Liver (tissue), 3 donors: ENCODE measurements around the gene CDHR5.

Experiments used
- ATF3 ChIP-seq: IDR thresholded peaks from 2 replicates; pipeline ENCODE4 v1.6.1; 2016; ENCODE audit warnings: antibody characterized with exemption
- CTCF ChIP-seq: fragments of 150-350 bp; IDR thresholded peaks from 2 replicates; pipeline ENCODE4 v1.5.1; 2017; ENCODE audit warnings: improper control_type of control experiment, low read depth, low read length; ENCODE audit not compliant: missing input control
- GABPA ChIP-seq, 2 donors: IDR thresholded peaks in 1 of 2; conservative IDR thresholded peaks in 1 of 2; 2 replicates each; pipeline ENCODE4 v1.6.1; 2016; ENCODE audit warnings: antibody characterized with exemption in 2 of 2, mild to moderate bottlenecking in 1 of 2, moderate library complexity in 1 of 2
- JUND ChIP-seq, 2 donors: IDR thresholded peaks; 2 replicates each; pipeline ENCODE4 v1.6.1; 2016; ENCODE audit warnings: antibody characterized with exemption in 2 of 2
- RXRA ChIP-seq, 2 donors: IDR thresholded peaks; 2 replicates each; pipeline ENCODE4 v1.6.1; 2017 to 2018; ENCODE audit warnings: antibody characterized with exemption in 2 of 2, mild to moderate bottlenecking in 1 of 2
- SP1 ChIP-seq: IDR thresholded peaks from 2 replicates; pipeline ENCODE4 v1.6.1; 2018; ENCODE audit warnings: antibody characterized with exemption, mild to moderate bottlenecking
- YY1 ChIP-seq: IDR thresholded peaks from 2 replicates; pipeline ENCODE4 v1.6.1; 2016; ENCODE audit warnings: antibody characterized with exemption, mild to moderate bottlenecking
- TF ChIP-seq, protein P1 (sequence below): IDR thresholded peaks from 2 replicates; pipeline ENCODE4 v1.6.1; 2016; ENCODE audit warnings: antibody characterized with exemption
- donor health status: healthy.
- donor health status: healthy.

- no peak for TF ChIP-seq GABPA (IDR thresholded peaks at IDR 0.05 in 1 of 2, conservative IDR thresholded peaks at IDR 0.05 in 1 of 2)
- TF ChIP-seq, protein P1, sequence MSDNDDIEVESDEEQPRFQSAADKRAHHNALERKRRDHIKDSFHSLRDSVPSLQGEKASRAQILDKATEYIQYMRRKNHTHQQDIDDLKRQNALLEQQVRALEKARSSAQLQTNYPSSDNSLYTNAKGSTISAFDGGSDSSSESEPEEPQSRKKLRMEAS = no peak
- TF ChIP-seq CTCF = no peak
- TF ChIP-seq RXRA (IDR thresholded peaks at IDR 0.05) = no peak
- no peak for TF ChIP-seq YY1
- TF ChIP-seq JUND (IDR thresholded peaks at IDR 0.05) = no peak
- no peak for TF ChIP-seq SP1
- no peak for TF ChIP-seq ATF3
These were observed 3.6 kb downstream of the CDHR5 start for GRCh38 chr11:620935-621814.
